ENCODE results near the gene PDE2A.

The PDE2A gene

DNA sequence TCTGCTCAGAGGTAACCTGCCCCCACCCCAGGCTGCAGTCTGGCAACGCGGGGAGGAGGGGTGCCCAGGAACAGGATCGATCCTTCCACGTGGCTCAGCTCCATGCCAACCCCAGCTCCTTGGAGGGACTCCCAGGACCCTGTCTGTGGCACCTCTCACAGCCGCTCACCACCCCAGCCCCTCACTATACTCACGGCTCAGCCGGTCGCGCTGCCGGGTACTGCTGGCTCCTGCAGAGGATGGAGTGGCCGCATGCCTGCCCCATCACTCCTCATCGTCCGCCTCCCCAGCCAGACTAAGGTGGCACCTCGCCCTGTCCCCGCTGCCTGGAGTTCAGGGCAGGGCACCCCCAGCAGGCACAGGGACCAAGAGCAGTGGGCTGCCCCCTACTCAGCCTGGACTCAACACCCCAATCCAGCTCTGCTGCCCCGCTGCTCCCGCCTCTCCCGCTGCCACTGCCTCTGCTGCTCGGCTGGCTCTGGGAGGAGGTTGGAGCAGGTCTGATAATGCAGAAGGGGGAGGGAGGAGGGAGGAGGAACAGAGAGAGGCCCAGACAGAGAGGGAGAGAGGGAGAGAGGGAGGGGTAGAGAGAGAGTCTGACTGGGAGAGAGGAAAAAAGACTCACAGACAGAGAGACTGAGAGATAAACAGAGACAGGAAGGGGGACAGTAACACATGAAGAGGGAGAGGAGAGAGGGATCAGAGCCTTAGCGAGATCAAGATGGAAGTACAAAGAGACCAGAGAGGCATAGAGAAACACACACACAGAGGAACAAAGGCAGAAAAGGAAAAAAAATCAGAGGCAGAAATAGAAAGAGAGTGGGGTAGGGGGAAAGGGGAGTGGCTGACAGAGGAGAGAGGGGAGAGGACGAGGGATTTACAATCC, at the start of gene PDE2A:
TSS of gene PDE2A (minus strand) at position 480 of the 886 bp plus-strand sequence. CDS start at position 265, 215 bp downstream.
- DNase-seq: no peak

- DNase-seq: no peak
Observed at GRCh38 chr11:72723508-72723907, 49.3 kb upstream of the PDE2A start.

- DNase-seq: peak; percentile 86
Observed at GRCh38 chr11:72722050-72722748, 48.0 kb upstream of the PDE2A start.

DNA sequence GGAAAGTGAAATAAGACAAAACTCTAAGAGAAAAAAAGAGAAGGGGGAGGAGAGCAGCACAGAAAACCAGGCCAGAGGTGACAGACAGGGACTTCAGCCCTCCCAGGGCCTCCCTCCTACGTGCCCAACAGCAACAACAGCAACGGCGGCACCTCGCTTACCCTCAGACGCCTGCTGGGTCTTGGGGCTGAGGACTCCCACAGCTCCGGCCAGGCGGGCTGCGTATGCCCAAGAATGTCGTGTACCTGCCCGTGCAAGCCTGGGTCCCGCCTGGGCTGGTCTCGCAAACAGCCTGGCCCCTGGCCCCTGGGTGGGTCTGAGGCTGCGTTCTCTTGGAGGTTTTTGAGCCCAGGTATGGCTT, 47.4 kb upstream of the PDE2A start:
- peak; percentile 43 for DNase-seq

- DNase-seq: no peak
Observed at GRCh38 chr11:72721276-72721675, 47.1 kb upstream of the PDE2A start.

DNA sequence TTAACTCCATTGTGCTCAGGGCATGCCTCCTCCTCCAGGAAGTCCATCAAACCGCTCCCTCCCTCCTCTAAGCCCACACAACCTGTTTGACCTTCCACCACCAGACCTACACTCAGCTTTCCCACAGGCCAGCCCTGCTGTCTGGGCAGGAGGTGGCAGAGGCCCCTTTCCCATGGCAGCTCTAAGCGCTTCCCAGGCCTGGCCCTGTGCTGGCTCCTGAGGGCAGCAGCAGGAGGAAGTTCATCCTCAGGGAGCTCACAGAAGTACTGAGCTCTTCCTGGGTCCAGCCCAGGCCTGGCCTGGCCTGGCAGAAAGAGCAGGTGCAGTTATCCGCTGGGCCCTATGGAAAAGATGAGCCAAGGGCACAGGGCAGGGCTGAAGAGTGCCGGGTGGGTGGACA, 46.6 kb upstream of the PDE2A start:
- no peak for DNase-seq

GRCh38 chr11:72720047-72720446, 45.8 kb upstream of the PDE2A start:
- no peak for DNase-seq

DNA sequence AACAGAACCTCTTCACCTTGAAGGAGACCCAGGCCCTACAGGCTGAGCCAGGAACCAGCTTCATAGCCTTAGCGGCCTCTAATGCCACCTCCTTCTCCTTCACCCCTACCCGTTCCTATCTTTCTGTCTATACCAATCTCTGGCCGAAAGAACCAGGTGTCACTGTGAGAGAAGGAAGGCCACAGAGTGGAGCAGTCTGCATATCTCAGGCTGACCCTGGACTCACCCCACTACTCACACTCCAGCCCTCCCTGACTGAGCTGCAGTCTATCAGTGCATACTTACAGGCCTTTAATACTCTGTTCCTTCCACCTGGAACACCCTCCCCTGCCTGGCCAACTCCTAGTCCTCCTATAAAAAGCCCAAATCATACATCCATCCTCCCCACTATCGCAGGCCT, 45.3 kb upstream of the PDE2A start:
- DNase-seq: no peak

DNA sequence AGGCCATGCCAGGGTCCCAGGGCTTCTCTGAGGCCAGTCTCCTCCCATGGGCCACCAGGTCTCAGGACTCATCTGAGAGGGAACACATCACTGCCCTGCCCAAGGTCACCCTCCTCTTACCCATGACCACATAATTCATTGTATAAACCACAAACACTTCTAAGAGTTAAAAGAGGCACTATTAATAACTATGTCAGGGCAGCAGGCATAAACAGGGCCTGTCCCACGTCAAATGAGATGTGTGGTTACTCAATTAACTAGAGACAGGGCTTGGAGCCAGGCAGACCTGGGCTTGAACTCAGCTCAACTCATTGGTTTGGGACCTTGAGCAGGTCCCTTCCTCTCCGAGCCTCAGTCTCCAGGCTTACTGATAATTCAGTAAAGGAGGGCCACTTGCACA, 44.9 kb upstream of the PDE2A start:
- no peak for DNase-seq

DNA sequence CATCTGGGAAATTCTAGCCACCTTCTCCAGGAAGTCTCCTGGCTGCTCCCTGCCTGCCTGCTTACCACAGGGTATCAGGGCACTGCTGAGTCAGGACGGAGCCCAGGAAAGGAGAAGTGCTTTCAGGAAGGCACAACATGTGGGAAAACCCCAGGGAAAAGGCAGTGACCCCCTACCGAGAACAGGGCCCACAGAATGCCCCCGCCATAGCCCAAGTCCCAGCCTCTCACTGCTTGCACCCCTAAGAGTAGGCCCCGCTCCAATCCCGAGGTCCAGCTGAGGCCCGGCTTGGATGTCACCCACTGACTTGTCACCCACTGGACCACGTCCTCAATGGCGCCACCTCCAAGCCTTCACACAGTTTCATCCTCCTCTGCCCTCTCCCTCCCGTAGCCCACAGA, 43.9 kb upstream of the PDE2A start:
- DNase-seq: no peak

GRCh38 chr11:72716788-72717435, 42.7 kb upstream of the PDE2A start:
- DNase-seq: no peak

DNA sequence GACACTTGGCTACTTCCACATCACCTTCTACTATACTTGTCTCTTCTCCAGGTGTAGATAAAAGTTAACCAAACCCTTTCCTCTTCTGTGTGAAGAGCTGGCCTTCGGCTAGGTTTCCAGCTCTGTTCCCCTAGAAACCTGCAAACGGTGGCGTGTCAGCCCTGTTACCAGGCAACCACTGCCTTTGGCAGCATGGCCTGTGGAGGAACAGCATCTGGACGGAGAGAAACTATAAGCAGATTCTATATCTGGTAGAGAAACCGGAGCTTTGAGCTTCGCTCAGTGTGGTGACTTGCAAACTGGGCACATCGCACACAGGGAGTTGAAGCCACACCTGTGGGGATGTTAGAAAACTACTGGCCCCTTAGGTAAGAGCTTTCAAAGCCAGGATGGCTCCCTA, 42.1 kb upstream of the PDE2A start:
- DNase-seq: no peak

GRCh38 chr11:72712841-72713240, 38.6 kb upstream of the PDE2A start:
- no peak for DNase-seq

DNA sequence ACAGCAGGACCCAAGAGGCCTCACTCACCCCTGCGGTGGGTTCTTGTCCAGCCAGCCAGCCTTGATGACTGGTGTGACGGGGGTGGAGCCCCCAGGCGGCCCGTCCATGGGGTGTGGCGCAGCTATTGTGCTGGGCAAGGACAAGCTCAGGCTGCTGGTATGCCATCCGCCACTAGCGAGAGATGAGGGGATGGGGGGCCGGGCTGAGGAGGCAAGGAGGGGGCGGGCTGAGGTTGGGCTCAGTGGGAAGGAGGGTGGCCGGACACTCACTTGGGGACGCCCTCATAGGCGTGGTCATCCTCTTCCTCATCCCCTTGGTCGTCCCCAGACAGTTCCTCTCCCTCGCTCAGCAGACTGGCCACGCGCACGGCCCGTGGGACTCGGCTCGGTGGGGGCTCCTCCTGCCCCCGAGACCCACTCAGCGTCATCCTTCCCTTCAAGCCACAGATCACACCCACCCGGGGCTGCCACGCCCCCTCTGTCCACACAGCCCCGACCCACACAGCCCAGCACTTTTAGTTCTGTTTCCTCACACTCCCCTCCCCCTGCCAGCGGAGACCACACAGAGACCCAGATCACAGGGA, 38.0 kb upstream of the PDE2A start:
- no peak for DNase-seq

GRCh38 chr11:72711141-72711540, 36.9 kb upstream of the PDE2A start:
- DNase-seq: no peak

GRCh38 chr11:72710278-72710677, 36.1 kb upstream of the PDE2A start:
- DNase-seq: no peak

- no peak for DNase-seq
Observed at GRCh38 chr11:72709478-72710238, 35.4 kb upstream of the PDE2A start.

GRCh38 chr11:72707032-72707431, 32.8 kb upstream of the PDE2A start:
- DNase-seq: no peak

GRCh38 chr11:72706579-72706978, 32.4 kb upstream of the PDE2A start:
- no peak for DNase-seq

- DNase-seq: no peak
Observed at GRCh38 chr11:72705442-72706365, 31.5 kb upstream of the PDE2A start.

- no peak for DNase-seq
Observed at GRCh38 chr11:72704783-72705265, 30.6 kb upstream of the PDE2A start.
